Fibroblast of lung (primary cell): ENCODE data around the gene LANCL3. TPM values are rescaled to one million over a fixed set of nuclear protein-coding genes. Genes with fewer than 3 reads are reported as not detected.

Experiments
- DNase-seq, 2 donors: peaks; one replicate each; pipeline versions ENCODE4 v3.0.0 to v3.0.0-alpha.2; 2010; ENCODE audit warnings: low read depth in 2 of 2
- H2AFZ ChIP-seq: 2 replicates; pipeline ENCODE4 v1.5.1; 2012; ENCODE audit warnings: low read length, control low read depth, inconsistent platforms
- H3K27ac ChIP-seq: 2 replicates; pipeline ENCODE4 v1.5.1; 2011; ENCODE audit warnings: low read length, control low read depth; ENCODE audit not compliant: insufficient read depth
- H3K27me3 ChIP-seq: 2 replicates; pipeline ENCODE4 v1.5.1; 2011; ENCODE audit warnings: mild to moderate bottlenecking, low read length; ENCODE audit not compliant: control insufficient read depth, insufficient read depth
- H3K36me3 ChIP-seq: 2 replicates; pipeline ENCODE4 v1.5.1; 2011; ENCODE audit warnings: low read length; ENCODE audit not compliant: control insufficient read depth, insufficient read depth
- H3K4me1 ChIP-seq: 2 replicates; pipeline ENCODE4 v1.5.1; 2011; ENCODE audit warnings: low read length; ENCODE audit not compliant: control insufficient read depth, insufficient read depth; ENCODE audit errors: extremely low read depth
- H3K4me2 ChIP-seq: 2 replicates; pipeline ENCODE4 v1.5.1; 2011; ENCODE audit warnings: low read length, control low read depth; ENCODE audit not compliant: insufficient read depth; ENCODE audit errors: extremely low read depth
- H3K4me3 ChIP-seq, 4 experiments: fragments of 200-600 bp in 1 of 4; sonication (generic) in 1 of 4; replicated peaks in 1 of 4; 2 replicates each; pipeline ENCODE4 v1.5.1; 2011 to 2016; ENCODE audit warnings: low read length in 4 of 4, low read depth in 3 of 4, mild to moderate bottlenecking in 3 of 4, control low read depth in 2 of 4, inconsistent platforms in 1 of 4, mixed read lengths in 1 of 4; ENCODE audit not compliant: insufficient read depth in 1 of 4; ENCODE audit errors: control extremely low read depth in 1 of 4
- H3K79me2 ChIP-seq: 2 replicates; pipeline ENCODE4 v1.5.1; 2012; ENCODE audit warnings: mild to moderate bottlenecking, low read length, inconsistent platforms; ENCODE audit not compliant: control insufficient read depth, insufficient read depth
- H3K9ac ChIP-seq: 2 replicates; pipeline ENCODE4 v1.5.1; 2011; ENCODE audit warnings: mild to moderate bottlenecking, low read length, control low read depth; ENCODE audit not compliant: insufficient read depth
- H3K9me3 ChIP-seq: 2 replicates; pipeline ENCODE4 v1.5.1; 2012; ENCODE audit warnings: low read depth, low read length; ENCODE audit not compliant: control insufficient read depth, insufficient read depth
- H4K20me1 ChIP-seq: 2 replicates; pipeline ENCODE4 v1.5.1; 2011; ENCODE audit warnings: low read length; ENCODE audit not compliant: control insufficient read depth, insufficient read depth; ENCODE audit errors: extremely low read depth
- CTCF ChIP-seq, 2 donors: IDR thresholded peaks in 1 of 2; conservative IDR thresholded peaks in 1 of 2; 1 replicate in 1 of 2; 2 replicates in 1 of 2; pipeline ENCODE4 v1.5.1; 2011 to 2012; ENCODE audit warnings: low read length in 2 of 2, control low read depth in 1 of 2, inconsistent platforms in 1 of 2, low read depth in 1 of 2, mild to moderate bottlenecking in 1 of 2
- EZH2 ChIP-seq: IDR thresholded peaks from 2 replicates; pipeline ENCODE4 v1.5.1; 2012; ENCODE audit warnings: low read length, control low read depth, mild to moderate bottlenecking; ENCODE audit errors: missing control alignments
- polyA plus RNA-seq, 2 donors: library from polyadenylated mRNA; depleted of rRNA in 1 of 2; stranded (reverse) in 1 of 2; unstranded in 1 of 2; fragments of >200 nt; gene quantifications; 2 replicates each; pipeline ENCODE4 v1.2.1, GENCODE V29; 2011 to 2012; ENCODE audit warnings: missing spikeins in 1 of 2
- total RNA-seq: library from RNA; depleted of rRNA; stranded (reverse); fragments of >200 nt; gene quantifications from 2 replicates; pipeline ENCODE4 v1.2.1, GENCODE V29; 2014

Gene LANCL3
- total and polyA plus RNA-seq, 2 donors (not counting 1 experiment from before 2014, with no cell fraction given): under 0.01 to 0.02 TPM

- no peak overlapping the region for H2AFZ ChIP-seq
- no peaks in the 10 kb centered on the region for H4K20me1 ChIP-seq
- H3K27ac ChIP-seq: no peak overlapping the region
- no peak overlapping the region for H3K4me2 ChIP-seq
- no peak for TF ChIP-seq CTCF (conservative IDR thresholded peaks at IDR 0.05 in 1 of 2, IDR thresholded peaks at IDR 0.05 in 1 of 2; ENCODE audit: low read depth in 1 of 2, low read length in 2 of 2)
- TF ChIP-seq EZH2: no peak
- no peak overlapping the region for H3K4me3 ChIP-seq
- H3K9me3 ChIP-seq: no peaks in the 10 kb centered on the region
- H3K9ac ChIP-seq: no peak overlapping the region
- H3K36me3 ChIP-seq: no peaks in the 10 kb centered on the region
- H3K79me2 ChIP-seq: no peaks in the 10 kb centered on the region
- no peaks in the 10 kb centered on the region for H3K4me1 ChIP-seq
- DNase-seq: no peak
- no peaks in the 10 kb centered on the region for H3K27me3 ChIP-seq
Measured at GRCh38 chrX:37679230-37679629, 107.8 kb downstream of the LANCL3 start.

- DNase-seq: no peak
- Histone ChIP-seq H3K36me3 (no peaks in the 10 kb centered on the region), H3K4me3 (no peak overlapping the region), H3K27ac (no peak overlapping the region), H3K79me2 (no peaks in the 10 kb centered on the region), H3K27me3 (no peaks in the 10 kb centered on the region), H3K4me1 (no peaks in the 10 kb centered on the region), H3K4me2 (no peak overlapping the region), H3K9me3 (no peaks in the 10 kb centered on the region), H3K9ac (no peak overlapping the region), H4K20me1 (no peaks in the 10 kb centered on the region), H2AFZ (no peak overlapping the region)
- TF ChIP-seq CTCF (conservative IDR thresholded peaks at IDR 0.05 in 1 of 2, IDR thresholded peaks at IDR 0.05 in 1 of 2; ENCODE audit: low read depth in 1 of 2, low read length in 2 of 2): no peak
- no peak for TF ChIP-seq EZH2
Measured at GRCh38 chrX:37679888-37680287, 108.4 kb downstream of the LANCL3 start.

GRCh38 chrX:37684426-37684825 lies 113.0 kb downstream of the LANCL3 start:
- Histone ChIP-seq H3K27me3 (no peaks in the 10 kb centered on the region), H3K9ac (no peak overlapping the region), H3K9me3 (no peaks in the 10 kb centered on the region), H3K4me2 (no peak overlapping the region), H3K79me2 (no peaks in the 10 kb centered on the region), H3K4me1 (no peaks in the 10 kb centered on the region), H4K20me1 (no peaks in the 10 kb centered on the region), H3K27ac (no peak overlapping the region), H2AFZ (no peak overlapping the region), H3K4me3 (no peak overlapping the region), H3K36me3 (no peaks in the 10 kb centered on the region)
- peak in 1 of 2 donors; percentile 13 for DNase-seq
- no peak for TF ChIP-seq EZH2
- TF ChIP-seq CTCF (conservative IDR thresholded peaks at IDR 0.05 in 1 of 2, IDR thresholded peaks at IDR 0.05 in 1 of 2; ENCODE audit: low read depth in 1 of 2, low read length in 2 of 2): no peak
